OCI-LY3 (cell line): ENCODE results near the gene KTN1.

Experiments
- H2AFZ ChIP-seq: fragments of 200-600, 300-600 bp; shearing (Covaris generic); 2 replicates; pipeline ENCODE4 v1.6.0; 2014; ENCODE audit warnings: antibody characterized with exemption, low read depth, low read length
- H3K27ac ChIP-seq: fragments of 200-600, 300-600 bp; sonication (generic); 2 replicates; pipeline ENCODE4 v1.5.1; 2014; ENCODE audit warnings: mild to moderate bottlenecking, low read length, moderate library complexity, mixed read lengths
- H3K27me3 ChIP-seq: fragments of 200-600, 300-600 bp; sonication (generic); 2 replicates; pipeline ENCODE4 v1.6.1; 2014; ENCODE audit warnings: low read depth, low read length, mixed read lengths
- H3K36me3 ChIP-seq: fragments of 200-600, 300-600 bp; sonication (generic); replicated peaks from 2 replicates; pipeline ENCODE3; 2014; ENCODE audit warnings: low read depth, low read length, mixed read lengths
- H3K4me1 ChIP-seq: fragments of 300-600, 200-600 bp; sonication (generic); 2 replicates; pipeline ENCODE4 v1.6.1; 2014; ENCODE audit warnings: low read length, mixed read lengths
- H3K4me2 ChIP-seq: fragments of 200-600, 300-600 bp; sonication (generic); 2 replicates; pipeline ENCODE4 v1.6.1; 2014; ENCODE audit warnings: low read length, mixed read lengths
- H3K4me3 ChIP-seq: fragments of 300-600, 200-600 bp; sonication (generic); 2 replicates; pipeline ENCODE4 v1.5.1; 2014; ENCODE audit warnings: antibody characterized with exemption, mild to moderate bottlenecking, low read length, moderate library complexity
- H3K79me2 ChIP-seq: fragments of 300-600, 200-600 bp; shearing (Covaris generic); 2 replicates; pipeline ENCODE4 v1.6.1; 2014; ENCODE audit warnings: mild to moderate bottlenecking, low read length, mixed read lengths
- H3K9ac ChIP-seq: fragments of 300-600, 200-600 bp; shearing (Covaris generic); 2 replicates; pipeline ENCODE4 v1.6.0; 2014; ENCODE audit warnings: mild to moderate bottlenecking, low read length, moderate library complexity
- H3K9me3 ChIP-seq: fragments of 200-600, 300-600 bp; shearing (Covaris generic); 2 replicates; pipeline ENCODE4 v1.6.1; 2014; ENCODE audit warnings: low read length, mixed read lengths; ENCODE audit not compliant: insufficient read depth
- H4K20me1 ChIP-seq: fragments of 200-600, 300-600 bp; sonication (generic); 2 replicates; pipeline ENCODE4 v1.6.1; 2016; ENCODE audit warnings: low read length, mixed read lengths; ENCODE audit not compliant: insufficient read depth
- EZH2phosphoT487 ChIP-seq: fragments of 200-600 bp; shearing (Covaris generic); IDR thresholded peaks from 2 replicates; pipeline ENCODE4 v1.6.1; 2018; ENCODE audit warnings: antibody characterized with exemption, mixed run types, low read depth
- TF ChIP-seq, protein P1 (sequence below): fragments of 200-600, 300-600 bp; sonication (generic); IDR thresholded peaks from 2 replicates; pipeline ENCODE4 v1.5.1; 2014; ENCODE audit warnings: antibody characterized with exemption, low read length, low read depth

KTN1 gene

GRCh38 chr14:55704654-55705053, 124.6 kb downstream of the KTN1 start:
- Histone ChIP-seq H4K20me1 (no peaks in the 10 kb centered on the region), H2AFZ (no peak overlapping the region), H3K4me1 (peaks cover 15% of the 10 kb centered on the region), H3K9ac (no peak overlapping the region), H3K27ac (no peak overlapping the region), H3K4me3 (no peak overlapping the region), H3K36me3 (peaks cover 4% of the 10 kb centered on the region), H3K9me3 (0 out of 2 replicates have a peak, but pooled peaks cover 3% of the 10 kb centered on the region), H3K79me2 (no peaks in the 10 kb centered on the region), H3K27me3 (no peaks in the 10 kb centered on the region), H3K4me2 (no peak overlapping the region)
- TF ChIP-seq EZH2phosphoT487 = no peak
- TF ChIP-seq, protein P1, sequence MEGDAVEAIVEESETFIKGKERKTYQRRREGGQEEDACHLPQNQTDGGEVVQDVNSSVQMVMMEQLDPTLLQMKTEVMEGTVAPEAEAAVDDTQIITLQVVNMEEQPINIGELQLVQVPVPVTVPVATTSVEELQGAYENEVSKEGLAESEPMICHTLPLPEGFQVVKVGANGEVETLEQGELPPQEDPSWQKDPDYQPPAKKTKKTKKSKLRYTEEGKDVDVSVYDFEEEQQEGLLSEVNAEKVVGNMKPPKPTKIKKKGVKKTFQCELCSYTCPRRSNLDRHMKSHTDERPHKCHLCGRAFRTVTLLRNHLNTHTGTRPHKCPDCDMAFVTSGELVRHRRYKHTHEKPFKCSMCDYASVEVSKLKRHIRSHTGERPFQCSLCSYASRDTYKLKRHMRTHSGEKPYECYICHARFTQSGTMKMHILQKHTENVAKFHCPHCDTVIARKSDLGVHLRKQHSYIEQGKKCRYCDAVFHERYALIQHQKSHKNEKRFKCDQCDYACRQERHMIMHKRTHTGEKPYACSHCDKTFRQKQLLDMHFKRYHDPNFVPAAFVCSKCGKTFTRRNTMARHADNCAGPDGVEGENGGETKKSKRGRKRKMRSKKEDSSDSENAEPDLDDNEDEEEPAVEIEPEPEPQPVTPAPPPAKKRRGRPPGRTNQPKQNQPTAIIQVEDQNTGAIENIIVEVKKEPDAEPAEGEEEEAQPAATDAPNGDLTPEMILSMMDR = no peak

DNA sequence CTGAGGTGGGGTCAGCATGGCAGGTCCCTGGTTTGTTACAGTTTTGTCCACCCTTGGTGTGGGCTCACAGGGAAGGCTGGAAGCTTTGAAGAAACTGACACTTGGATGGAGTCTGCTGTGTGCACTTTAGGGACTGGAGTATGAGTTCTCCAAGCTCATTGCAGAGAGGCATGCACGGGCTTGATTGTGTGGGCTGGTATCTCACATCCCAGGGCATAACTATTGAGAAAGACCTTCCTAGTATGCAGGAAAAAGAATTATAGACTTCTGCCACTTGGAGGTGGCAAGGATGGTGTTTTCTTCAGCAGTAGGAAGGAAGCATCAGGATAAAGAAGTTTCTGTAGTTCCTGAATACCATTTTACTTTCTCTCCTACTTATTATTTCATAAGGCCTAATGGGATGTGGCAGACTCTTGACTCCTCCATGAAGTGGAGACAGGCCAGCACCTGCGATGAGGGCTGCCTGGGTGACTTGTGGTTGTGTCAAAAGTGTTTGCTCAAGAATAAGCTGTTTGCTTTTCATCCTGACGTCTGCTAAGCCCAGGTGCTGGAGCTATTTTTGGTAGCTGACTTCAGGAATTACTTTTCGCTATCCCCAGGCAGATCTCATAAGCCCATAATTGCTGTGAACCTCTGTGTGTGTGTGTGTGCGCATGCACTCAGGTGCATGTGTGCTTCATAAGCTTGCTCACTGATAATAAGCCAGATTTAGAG, 125.8 kb downstream of the KTN1 start:
- Histone ChIP-seq H3K4me1 (peaks cover 15% of the 10 kb centered on the region), H3K4me3 (no peak overlapping the region), H3K4me2 (no peak overlapping the region), H3K79me2 (no peaks in the 10 kb centered on the region), H3K27me3 (no peaks in the 10 kb centered on the region), H3K9me3 (0 out of 2 replicates have a peak, but pooled peaks cover 3% of the 10 kb centered on the region), H3K9ac (no peak overlapping the region), H3K27ac (no peak overlapping the region), H3K36me3 (peaks cover 4% of the 10 kb centered on the region), H2AFZ (no peak overlapping the region), H4K20me1 (no peaks in the 10 kb centered on the region)
- no peak for TF ChIP-seq EZH2phosphoT487
- TF ChIP-seq, protein P1 = no peak

GRCh38 chr14:55706365-55706684, 126.3 kb downstream of the KTN1 start:
- H3K9ac ChIP-seq = no peak overlapping the region
- H3K36me3 ChIP-seq = peaks cover 1% of the 10 kb centered on the region
- H3K27me3 ChIP-seq = no peaks in the 10 kb centered on the region
- H3K4me2 ChIP-seq = no peak overlapping the region
- no peak overlapping the region for H3K4me3 ChIP-seq
- peaks cover 13% of the 10 kb centered on the region for H3K4me1 ChIP-seq
- H3K27ac ChIP-seq = no peak overlapping the region
- H2AFZ ChIP-seq = no peak overlapping the region
- TF ChIP-seq EZH2phosphoT487 = no peak
- TF ChIP-seq, protein P1 = no peak
- no peaks in the 10 kb centered on the region for H3K79me2 ChIP-seq
- 0 out of 2 replicates have a peak, but pooled peaks cover under 1% of the 10 kb centered on the region for H3K9me3 ChIP-seq
- H4K20me1 ChIP-seq = no peaks in the 10 kb centered on the region

- no peaks in the 10 kb centered on the region for H3K9me3 ChIP-seq
- H3K79me2 ChIP-seq = no peaks in the 10 kb centered on the region
- no peak overlapping the region for H3K4me2 ChIP-seq
- H4K20me1 ChIP-seq = no peaks in the 10 kb centered on the region
- peaks cover 7% of the 10 kb centered on the region for H3K4me1 ChIP-seq
- no peaks in the 10 kb centered on the region for H3K27me3 ChIP-seq
- no peak overlapping the region for H3K4me3 ChIP-seq
- TF ChIP-seq, protein P1 = no peak
- TF ChIP-seq EZH2phosphoT487 = no peak
- no peak overlapping the region for H2AFZ ChIP-seq
- H3K9ac ChIP-seq = no peak overlapping the region
- no peaks in the 10 kb centered on the region for H3K36me3 ChIP-seq
- H3K27ac ChIP-seq = no peak overlapping the region
These were observed 126.9 kb downstream of the KTN1 start for GRCh38 chr14:55706893-55707292.
